Measurements from ENCODE around the gene PARVG.
"Not testable (repeated sequence)": the region's sequence is repeated elsewhere in the genome, so short reads cannot be mapped to it uniquely, and the experiment has no call there.

The PARVG gene

DNA sequence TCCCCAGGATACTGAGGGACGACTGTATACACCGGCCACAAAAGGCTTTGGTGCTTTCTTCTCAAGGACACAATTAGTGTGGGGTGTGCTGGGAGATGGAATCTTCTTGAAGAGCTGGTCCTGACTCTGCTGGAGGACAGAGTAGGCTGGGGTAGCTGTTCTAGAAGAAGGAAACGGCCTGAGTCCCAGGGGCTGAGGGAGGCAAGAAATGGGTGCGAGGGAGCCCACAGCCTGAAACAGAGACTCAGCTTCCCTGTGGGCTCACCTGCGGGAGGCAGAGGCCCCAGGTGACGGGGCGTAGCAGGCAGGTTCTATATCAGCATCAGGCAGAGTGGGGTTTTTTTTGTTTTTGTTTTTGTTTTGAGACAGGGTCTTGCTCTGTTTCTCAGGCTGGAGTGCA lies 36.6 kb downstream of the PARVG start:
- DNase-seq, result no peak

DNA sequence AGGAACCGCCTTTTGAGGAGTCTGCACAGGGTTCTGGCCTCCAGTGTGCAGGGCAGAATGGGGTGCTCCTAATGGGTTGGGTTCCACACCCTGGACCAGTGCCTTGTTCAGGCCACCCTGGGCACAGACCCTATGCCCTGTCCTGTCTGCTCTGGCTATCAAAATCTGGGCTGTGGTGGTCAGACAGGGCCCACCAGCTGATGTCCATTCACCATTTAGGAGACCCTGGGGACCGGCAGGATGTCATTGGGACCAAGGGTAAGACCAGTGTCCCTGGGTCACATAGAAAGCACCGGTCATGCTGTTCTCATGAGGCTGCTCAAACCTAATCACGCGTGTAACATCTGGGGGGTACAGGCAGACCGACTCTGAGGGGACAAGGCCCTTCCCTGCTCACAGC lies 37.3 kb downstream of the PARVG start:
- no peak for DNase-seq

DNA sequence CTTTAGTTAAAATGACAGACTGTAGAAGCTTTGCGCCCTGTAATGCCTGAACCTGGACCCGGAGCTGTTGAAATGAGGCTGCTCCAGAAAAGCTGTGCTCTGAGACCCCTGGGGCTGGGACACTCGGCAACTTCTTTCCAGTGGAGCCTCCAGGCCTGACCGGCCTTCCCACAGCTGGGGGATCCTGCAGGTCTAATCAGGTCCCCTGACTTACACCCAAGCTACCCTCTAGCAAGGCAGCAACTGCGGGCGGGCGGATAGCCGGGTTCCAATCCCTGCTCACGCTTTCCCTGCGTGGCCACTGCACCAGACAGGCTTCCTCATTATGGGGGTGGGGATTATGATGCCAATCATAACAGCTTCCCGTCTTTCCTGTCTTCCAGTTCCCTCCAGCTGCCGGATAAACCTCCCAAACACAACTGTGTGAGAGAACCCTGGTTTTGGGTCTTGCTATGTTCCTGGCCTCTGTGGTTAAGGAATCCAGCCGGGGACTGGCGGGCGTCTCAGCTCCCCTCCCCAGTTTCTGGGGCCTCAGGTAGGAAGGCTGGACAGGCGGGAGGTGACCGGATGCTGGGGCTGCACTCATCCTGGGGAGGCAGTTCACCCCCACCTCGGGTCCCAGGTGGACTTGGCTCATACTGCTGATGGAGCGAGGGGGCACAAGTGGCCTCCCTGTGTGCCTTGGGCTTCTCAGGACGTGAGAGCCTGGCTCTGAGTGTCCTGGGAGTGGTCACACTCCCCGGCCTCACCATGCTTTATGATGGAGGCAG lies 38.6 kb downstream of the PARVG start:
- DNase-seq, result no peak

DNA sequence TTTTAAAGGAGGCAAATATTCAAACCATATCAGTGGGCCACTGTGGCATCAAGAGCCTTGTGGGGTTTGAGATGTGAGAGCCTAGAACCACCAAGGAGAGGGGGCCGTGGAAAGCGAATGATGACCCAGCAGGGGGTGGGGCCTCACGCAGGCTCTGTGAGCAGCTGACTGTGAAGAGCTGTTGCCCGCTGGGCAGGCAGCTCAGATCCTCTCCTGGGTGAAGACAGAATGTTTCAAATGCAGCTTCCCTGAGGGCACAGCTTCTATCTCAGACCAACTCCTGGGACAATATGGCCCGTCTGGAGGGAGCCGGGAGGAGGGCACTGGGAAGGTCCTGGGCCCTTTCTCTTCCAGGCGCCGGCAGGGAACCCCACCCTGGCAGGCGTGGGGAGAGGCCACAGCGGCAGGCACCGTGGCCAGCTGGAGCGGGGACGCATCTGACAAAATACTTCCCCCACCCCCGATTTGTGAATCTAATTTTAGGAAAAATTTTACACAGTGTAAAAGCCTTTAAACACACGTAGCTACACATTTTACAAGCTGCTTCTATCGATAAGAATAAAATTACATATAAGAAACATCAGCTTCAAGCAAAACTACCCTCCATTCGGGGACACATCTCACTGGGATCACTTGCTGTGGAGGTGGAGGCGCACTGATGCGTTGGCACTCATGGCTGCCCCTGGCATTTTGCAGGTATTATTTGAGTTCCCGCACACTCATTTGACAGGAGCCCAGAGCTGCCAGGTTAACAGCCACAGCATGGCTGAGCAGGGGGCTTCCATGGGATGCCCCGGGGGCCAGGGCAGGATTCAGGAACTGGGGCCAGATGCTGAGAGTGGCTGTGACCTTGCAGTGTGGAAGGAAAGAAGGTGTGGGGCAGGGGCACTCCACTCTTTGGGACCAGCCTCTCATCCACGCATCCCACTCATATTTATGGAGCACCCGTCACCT lies 40.3 kb downstream of the PARVG start:
- no peak for DNase-seq

DNA sequence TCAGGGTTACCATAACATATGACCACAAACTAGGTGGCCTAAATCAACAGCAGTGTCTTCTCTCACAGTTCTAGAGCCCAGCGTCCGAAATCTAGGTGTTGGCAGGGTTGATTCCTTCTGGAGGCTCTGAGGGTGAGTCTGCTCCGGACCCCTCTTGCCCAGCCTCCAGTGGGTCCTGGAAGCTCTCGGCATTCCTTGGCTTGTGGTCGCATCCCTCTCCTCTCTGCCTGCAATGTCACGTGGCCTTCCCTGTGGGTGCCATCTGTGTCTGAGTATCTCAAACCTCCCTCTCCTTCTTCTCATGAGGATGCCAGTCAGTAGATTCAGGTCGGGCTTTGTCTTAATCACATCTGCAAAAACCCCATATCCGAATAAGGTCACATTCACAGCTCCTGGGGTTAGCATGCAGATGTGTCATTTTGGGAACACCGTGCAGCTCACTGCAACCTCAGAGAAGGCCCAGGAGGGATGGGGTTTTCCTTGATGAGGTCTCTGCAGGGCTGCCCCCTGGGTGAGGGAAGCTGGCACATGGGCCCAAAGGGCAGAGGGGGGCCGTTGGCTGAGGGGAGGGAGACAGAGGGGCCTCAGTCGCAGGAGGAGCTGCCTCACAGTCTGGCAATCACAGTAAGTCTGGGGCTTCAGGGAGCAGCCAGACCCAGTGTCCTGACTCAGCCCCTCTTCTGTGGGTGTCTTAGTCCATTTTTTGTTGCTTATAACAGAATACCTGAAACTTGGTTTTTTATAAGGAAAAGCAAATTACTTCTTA lies 41.2 kb downstream of the PARVG start:
- DNase-seq, result no peak

DNA sequence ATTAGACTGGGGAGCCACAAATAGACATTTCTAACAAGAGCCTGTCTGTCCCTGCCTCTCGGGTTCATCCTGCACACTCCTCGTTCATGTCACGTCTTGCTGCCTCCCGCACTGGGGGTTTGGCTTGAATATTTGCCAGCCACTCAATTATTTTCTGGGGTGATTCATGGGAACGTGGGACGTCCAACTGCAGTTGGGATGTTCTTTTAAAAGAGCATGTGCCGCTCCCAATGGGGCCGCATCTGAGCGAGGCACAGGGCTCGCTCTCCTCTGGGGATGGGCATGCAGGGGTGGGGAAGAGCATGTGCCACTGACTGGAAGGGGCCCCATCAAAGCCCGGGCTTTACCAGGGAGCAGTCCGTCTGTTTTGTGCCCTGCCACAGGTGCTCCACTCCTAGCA lies 43.4 kb downstream of the PARVG start:
- peak; percentile 12 for DNase-seq

DNA sequence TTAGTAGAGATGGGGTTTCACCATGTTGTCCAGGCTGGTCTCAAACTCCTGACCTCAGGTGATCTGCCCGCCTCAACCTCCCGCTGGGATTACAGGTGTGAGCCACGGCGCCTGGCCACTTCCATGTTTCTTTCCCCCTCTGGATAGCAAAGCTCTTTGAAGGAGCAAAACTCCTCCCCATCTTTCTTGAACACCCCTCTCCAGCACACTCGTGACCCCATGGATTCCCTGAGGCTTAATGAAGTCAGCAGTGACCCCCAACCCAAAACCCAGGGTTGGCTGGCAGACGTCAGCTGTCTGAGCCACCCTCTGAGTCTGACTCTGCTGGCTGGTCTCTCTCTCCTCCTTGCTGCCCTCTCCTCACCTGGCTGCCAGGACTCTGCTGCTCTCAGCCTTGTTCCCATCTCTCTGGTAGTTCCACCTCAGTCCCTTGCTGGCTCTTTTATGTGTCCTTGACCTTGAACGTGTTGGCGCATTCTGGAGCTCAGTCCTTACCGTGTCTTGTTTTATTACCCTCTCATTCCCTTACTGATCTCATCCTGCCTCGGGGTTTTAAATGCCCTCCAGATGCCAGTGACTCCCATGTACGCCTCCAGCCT lies 44.5 kb downstream of the PARVG start:
- no peak for DNase-seq

DNA sequence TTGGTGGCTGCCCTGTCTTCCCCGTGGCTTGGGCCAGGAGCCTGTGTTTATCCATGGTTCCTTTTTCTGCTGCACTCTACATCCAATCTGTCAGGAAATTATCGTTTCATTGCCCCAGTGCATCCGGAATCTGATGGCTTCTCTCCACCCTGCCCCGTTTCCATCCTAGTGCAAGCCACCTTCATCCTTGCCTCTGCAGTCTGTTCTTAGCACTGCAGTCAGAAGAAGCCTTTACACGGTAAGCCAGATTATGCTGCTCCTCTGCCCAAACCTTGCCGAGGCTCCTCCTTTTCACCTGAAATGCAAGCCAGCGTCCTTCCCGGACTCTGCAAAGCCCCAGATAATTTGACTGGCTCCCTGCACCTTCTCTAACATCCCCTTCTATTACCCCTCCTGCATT lies 45.1 kb downstream of the PARVG start:
- DNase-seq, result no peak

DNA sequence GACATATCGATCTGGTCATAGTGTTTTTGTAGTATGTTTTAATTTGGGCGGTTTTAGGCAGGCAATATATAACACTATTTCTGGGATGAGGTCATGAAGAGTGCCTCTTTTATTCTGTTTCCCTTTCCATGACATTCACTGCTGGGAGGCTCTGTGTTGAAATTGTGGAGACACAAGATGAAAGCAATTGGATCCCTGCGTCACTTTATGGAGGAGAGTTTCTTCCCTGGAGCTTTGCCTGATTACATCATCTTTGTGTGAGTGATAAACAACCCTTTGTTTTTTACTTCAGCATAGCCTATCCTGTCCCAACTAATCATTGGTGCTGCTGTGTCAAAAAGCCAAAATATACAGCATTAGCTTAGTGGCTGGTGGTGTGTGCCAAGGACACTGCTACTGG lies 48.6 kb downstream of the PARVG start:
- no peak for DNase-seq

DNA sequence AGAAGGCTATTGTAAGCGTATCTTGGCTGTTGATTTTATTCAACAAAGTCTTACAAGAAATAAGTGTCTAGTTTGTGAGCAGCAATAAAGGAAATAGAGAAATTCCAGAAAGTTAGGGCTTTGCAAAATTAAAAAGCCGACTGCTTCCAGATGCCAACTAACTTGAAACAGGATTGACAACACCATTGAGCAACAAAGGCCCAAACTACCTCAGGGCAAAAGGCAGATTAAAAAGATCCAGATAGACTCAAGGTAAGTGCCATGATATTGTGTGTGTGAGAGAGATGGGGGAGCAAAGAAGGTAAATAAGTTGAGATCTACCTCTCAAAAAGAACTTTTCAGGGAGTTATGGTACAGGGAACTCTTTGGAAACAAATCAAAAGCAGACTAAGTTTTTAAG lies 49.1 kb downstream of the PARVG start:
- DNase-seq, result no peak

DNA sequence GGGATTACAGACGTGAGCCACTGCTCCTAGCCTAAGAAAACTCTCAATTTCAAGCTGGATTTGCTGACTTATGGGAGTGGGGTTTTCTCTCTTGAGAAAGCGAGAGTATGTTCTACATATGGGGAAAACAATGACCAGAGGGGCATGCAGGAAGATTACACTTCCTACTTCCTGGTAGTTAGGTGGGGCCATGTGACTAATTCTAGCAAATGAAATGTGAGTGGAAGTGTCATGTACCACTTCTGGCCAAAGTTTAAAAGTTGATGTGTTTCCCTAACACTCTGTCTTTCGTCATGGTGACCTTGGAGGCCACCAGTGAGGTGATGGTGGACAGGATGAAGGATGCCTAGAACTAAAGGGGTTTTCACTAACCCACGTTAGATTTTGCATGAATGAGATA lies 50.5 kb downstream of the PARVG start:
- no peak for DNase-seq

DNA sequence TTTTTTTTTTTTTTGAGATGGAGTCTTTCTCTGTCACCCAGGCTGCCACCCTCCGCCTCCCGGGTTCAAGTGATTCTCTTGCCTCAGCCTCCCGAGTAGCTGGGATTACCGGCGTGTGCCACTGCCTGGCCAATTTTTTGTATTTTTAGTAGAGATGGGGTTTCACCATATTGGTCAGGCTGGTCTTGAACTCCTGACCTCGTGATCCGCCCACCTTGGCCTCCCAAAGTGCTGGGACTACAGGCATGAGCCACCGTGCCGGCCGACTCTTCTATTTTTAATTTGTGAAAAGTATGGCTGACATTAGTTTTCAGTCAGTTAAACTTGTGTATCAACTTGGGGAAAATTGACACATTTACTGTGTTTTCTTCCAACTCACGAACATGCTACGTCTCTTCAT lies 53.6 kb downstream of the PARVG start:
- not testable (repeated sequence) for DNase-seq

DNA sequence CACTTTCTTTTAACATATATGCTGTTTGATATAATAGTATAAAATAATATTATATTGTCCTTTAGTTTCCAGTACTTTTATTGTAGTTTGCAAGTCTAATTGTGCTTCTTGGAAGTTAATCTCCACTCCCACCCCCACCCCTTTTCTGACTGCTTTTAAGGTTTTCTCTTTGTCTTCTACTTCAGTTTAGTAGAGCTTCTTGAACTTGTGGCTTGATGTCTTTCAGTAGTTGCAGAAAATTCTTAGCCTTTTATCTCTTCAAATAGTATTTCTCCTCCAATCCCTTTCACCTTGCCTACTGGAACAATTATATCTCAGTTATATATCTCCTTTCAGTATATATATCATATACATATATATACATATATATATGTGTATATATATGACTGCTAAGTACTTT lies 56.6 kb downstream of the PARVG start:
- no peak for DNase-seq

DNA sequence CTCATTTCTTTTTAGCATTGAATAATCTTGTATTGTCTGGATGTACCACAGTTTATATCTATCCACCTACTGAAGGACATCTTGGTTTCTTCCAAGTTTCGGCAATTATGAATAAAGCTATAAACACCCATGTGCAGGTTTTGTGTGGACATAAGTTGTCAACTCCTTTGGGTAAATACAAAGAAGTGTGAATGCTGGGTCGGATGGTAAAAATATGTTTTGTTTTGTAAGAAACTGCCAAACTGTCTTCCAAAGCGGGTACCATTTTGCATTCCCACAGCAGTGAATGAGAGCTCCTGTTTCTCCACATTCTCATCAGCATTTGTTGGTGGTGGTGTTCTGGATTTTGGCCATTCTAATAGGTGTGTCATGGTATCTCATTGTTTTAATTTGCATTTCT lies 60.4 kb downstream of the PARVG start:
- DNase-seq, result not testable (repeated sequence)

DNA sequence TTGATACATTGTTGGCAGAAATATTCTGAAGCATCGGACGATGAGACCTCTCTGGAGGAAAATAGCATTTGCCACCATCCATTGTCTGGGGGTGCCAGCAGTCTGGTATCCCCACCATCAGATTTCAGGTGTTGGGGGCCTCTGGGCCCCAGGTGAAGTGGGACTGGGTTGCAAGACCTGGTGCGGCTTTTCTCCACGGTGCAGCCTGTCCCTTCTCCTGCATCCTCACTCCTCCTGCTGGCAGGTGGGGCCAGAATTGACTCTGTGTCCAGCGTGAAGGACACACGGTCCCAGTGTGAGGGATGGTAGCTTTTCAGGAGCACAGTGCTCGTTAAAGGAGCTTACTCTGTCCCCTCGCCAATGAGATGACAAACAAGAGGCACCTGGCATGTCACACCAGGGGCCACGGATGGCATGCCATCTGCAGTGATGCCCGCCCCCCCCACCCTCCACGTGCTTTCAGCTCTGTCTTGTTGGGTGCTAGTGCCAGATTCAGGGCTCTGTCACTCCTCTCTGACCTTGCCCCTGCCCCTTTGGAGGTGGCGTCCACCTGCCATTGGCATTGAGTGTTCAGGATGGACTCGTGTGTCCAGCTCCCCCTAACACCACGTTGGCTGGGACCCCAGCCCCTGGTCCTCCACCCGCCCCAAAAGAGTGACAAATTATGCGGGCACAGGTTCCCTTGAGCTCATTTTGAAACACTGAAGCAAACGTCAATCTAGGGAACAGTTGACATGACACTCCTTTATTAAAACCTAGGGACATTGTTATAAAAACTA lies 62.4 kb downstream of the PARVG start:
- DNase-seq, result no peak

DNA sequence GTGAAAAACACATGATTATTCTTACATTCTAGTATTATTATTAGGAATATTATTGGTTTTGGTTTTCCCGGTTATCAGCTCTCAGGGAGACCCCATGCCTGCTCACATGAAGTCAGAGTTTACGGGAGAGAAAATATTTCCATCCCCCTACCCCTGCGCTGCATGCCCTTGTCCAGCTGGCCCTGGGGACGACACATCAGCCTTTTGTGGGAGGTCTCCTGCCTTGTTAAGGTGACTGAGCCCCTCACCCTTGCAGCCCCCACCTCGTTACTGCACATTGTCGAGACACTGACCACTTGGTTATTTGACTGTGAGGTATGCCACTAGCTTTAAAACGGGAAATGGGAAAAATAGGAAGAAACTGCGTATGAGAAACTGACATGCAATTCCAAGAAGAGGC lies 63.0 kb downstream of the PARVG start:
- no peak for DNase-seq

DNA sequence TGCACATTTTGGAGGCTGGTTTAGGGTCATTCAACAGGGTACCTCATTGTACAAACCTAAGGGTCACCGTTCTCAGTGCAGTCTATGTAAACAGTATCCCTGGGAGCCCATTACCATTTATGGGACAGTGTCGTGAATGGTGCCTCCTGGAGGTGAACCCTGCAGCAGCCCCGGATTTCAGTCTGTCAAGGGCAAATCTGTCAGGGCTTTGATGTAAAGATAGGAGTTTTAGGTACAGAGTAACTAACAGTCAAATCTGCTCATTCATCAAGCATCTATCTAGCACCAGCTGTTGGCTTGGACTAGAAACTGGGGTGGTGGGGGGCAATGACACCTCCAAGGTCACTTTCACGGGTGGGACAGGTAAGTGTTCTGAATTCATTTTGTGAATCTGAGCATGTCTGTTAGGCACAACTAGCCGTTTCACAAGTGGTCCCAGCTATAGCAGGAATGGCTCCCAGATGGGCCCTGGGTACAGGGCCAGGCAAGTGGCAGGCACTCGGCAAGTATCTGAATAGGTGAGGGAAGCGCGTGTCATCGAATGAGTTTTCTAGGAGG lies 63.6 kb downstream of the PARVG start:
- no peak for DNase-seq

DNA sequence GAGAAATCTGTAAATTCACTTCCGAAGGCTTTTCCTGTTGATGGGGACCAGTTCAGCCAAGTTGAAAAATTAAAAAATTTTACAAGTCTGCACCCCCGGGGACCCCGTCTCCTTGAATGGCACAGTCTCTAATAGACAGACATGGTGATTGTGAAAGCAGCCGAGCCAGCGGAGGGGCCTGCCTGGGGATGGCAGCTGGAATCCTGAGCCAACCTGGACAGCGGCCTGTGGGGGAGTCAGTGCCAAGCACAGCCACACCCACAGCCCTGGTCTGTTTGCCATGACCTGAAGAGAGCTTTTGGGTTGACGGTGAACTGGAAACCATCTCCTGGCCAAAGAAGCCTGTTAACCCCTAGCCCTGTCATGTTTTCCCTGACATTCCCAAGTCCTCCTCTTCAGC lies 64.7 kb downstream of the PARVG start:
- no peak for DNase-seq

DNA sequence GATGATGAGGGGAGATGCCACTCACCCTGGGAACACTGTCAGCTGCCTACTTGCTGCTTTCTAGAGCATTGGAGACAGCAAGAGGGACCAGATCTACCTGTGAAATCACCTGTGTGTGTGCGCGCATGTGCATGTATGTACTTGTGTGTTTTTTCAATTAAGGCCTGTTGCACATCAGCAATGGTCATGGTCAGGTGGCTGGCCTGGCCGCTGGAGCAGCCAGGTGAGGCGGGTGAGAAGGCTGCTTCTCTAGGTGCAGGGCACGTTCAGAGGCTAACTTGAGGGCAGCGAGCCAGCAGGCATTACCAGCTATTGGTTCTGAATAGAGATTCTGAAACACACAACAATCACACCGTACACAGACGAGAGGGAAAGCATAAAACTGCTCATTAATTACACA lies 65.1 kb downstream of the PARVG start:
- no peak for DNase-seq

DNA sequence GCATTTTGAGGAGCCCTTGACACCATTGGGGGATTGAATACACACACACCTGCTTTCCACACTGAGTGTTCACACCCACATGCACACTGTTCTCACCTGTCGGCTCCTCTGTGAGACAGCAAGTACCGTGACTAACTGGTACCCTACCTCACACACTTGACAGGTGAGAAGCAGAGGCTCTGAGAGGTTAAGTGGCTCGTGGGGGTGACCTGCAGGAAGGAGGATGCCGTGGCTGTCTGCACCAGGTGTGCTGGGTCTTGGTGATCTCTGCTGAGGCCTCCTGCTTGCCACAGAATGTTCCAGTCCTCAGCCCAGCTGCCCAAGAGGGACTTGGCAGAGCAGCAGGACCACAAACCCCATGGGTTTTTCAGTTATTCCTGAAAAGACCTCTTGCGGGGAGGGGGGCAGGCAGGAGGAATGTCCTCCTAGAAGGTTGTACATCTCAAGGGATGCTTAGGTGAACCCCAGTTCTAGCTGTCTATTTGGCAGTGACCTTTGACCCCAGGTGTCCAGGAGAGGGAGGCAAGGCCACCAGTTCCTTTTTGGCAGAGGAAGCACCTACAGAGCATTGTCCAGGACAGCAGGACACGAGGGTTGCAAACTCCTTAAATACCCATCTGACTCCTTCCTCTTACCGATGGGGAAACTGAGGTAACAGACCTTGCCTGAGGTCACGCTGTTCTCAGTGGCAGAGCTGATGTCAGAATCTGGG lies 66.0 kb downstream of the PARVG start:
- DNase-seq, result no peak

DNA sequence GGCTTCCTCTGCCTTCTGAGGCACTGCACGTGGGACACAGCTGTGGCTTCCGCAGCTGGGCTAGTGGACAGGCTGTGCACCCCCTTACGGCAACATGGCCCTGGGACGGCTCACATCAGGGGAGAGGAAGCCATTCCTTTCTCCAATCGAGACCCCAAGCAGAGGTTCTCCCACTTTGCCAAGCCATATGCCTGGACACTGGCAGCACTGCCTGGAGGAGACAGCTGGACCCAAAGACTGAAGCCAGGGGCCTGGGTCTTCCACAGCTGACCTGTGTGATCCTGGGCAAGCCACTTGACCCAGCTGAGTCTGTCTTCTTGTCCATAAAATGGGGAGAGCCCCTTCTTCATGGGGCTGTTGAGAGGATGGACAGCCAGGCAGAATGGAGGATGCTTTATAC lies 66.6 kb downstream of the PARVG start:
- no peak for DNase-seq

All from fibroblast of skin of right biceps (primary cell).